ENCODE results near the gene ELP4. TPM values are rescaled to one million over a fixed set of nuclear protein-coding genes. Genes with fewer than 3 reads are reported as not detected.

ELP4 gene
- total RNA-seq, 3 donors from 2014 or later = 15.7 to 17.6 (median 16.1) TPM

DNA sequence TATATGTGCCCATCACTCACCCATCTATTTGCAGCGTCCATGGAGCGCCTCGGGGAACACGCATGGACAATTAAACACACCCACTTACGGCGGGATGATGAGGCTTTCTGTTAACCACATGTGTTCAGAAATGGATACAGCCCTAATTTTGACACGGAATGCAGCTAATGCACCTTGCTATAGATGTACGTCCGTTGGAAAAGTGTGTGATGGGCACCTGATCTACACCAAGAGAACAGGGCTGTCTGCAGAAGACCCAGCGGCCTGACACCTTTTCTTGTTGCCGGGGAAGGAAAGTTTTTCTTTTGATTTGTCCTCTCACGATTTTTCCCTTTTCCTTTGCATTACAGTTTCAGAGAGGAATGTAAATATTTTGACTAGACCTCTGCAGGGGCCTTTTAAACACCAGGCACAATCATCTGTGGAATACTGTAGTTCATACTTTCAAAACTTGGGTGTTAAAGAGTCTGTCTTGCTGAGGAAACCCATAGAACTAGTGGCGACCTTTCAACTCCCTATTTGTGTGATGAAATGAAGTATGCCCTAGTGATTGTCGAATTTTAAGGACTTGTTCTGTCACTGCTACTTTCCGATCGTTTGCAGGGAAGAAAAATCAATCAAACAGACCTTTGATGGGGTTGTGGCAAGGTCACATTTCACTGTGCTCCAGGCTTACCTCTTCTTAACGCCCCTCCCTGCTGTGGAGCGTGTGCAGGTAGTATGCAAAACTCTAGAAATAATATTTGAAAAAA is 318.1 kb downstream of the ELP4 start:
- H3K27me3 Mint-ChIP-seq (ENCODE audit: low read depth) = peaks cover 70% of the 10 kb centered on the region
- peaks cover 14% of the 10 kb centered on the region for H3K4me1 Mint-ChIP-seq (ENCODE audit: low read depth)
- no peak overlapping the region for H3K4me3 Mint-ChIP-seq
- no peaks in the 10 kb centered on the region for H3K36me3 Mint-ChIP-seq (ENCODE audit: insufficient read depth)
- no peaks in the 10 kb centered on the region for H3K9me3 Mint-ChIP-seq
- DNase-seq (no peak), ATAC-seq (no peak)

DNA sequence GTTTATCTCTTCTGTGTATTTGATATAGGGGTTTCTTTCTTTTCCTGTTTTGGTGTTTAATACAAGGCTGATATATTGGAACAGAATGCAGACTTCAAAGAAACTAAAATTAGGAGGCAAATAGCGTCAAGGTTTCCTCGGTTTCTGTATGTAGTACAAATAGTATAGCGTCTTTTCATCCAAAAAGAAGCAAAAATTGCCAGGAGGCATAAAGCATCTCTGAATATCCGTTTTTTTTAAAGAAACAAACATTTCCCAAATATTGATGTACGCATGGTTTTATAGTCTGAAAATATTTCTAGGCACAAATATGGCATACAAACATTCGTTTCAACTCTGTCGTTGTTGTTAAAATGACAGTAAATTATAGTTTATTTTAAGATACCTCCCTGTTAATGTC is 318.6 kb downstream of the ELP4 start:
- DNase-seq = no peak
- Mint-ChIP-seq H3K27me3 (ENCODE audit: low read depth) (peaks cover 64% of the 10 kb centered on the region), H3K4me1 (ENCODE audit: low read depth) (peaks cover 14% of the 10 kb centered on the region), H3K36me3 (ENCODE audit: insufficient read depth) (no peaks in the 10 kb centered on the region), H3K4me3 (no peak overlapping the region), H3K9me3 (no peaks in the 10 kb centered on the region)
- no peak for ATAC-seq

GRCh38 chr11:31830406-31830805 is 320.8 kb downstream of the ELP4 start:
- peaks cover 48% of the 10 kb centered on the region for H3K27me3 Mint-ChIP-seq (ENCODE audit: low read depth)
- no peak overlapping the region for H3K4me3 Mint-ChIP-seq
- H3K36me3 Mint-ChIP-seq (ENCODE audit: insufficient read depth) = no peaks in the 10 kb centered on the region
- DNase-seq = no peak
- no peaks in the 10 kb centered on the region for H3K9me3 Mint-ChIP-seq
- ATAC-seq = no peak
- peaks cover 14% of the 10 kb centered on the region for H3K4me1 Mint-ChIP-seq (ENCODE audit: low read depth)

DNA sequence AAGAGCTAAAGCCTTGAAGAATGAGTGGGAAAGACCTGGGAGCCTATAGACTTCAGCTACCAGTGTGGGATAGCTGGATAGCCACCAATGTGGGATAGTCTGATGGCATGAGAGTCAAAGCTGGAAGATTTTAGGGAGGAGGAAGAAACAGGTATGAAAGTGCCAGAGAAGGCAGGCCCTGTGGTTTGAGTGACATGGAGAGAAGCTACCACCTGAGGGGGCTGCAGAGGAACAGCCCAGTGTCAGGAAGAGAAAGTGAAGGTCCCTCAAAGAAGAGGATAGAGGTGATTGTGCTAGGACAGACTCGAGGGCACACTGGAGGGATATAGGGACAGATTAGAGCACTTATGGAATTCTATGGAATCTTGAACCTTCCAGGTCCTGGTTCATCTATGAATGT is 324.7 kb downstream of the ELP4 start:
- Mint-ChIP-seq H3K27me3 (ENCODE audit: low read depth) (peaks cover 28% of the 10 kb centered on the region), H3K4me1 (ENCODE audit: low read depth) (no peaks in the 10 kb centered on the region), H3K36me3 (ENCODE audit: insufficient read depth) (no peaks in the 10 kb centered on the region), H3K4me3 (no peak overlapping the region), H3K9me3 (no peaks in the 10 kb centered on the region)
- ATAC-seq (no peak), DNase-seq (no peak)

Other genes starting within 250 kb of the ELP4 start
- under 1 TPM in 1 of 3 donors, not detected in 2; 0.19 TPM for gene DCDC1, start 140.0 kb upstream of the ELP4 start, total RNA-seq
- gene DNAJC24, start 139.9 kb upstream of the ELP4 start, total RNA-seq = 10 to 100 TPM; 21.5 to 26.0 (median 24.6) TPM
- 10 to 100 TPM; 17.7 to 26.7 (median 22.2) TPM for gene IMMP1L, start 145 bp upstream of the ELP4 start, total RNA-seq